H1 (cell line): Measurements from ENCODE around the gene CLDN6. TPM values are rescaled to one million over a fixed set of nuclear protein-coding genes. Genes with fewer than 3 reads are reported as not detected.
A peak's percentile ranks its signal among the peaks of the same experiment; 100 is the strongest.

Experiments used
- BACH1 ChIP-seq: IDR thresholded peaks from 2 replicates; pipeline ENCODE4 v1.6.1; 2012; ENCODE audit warnings: low read length, improper control_type of control experiment
- CBX5 ChIP-seq: fragments of 300-800, 300-1000 bp; sonication (generic); IDR thresholded peaks from 2 replicates; pipeline ENCODE4 v1.7.1; 2016; ENCODE audit warnings: antibody characterized with exemption, low read length, low read depth
- CHD1 ChIP-seq: IDR thresholded peaks from 2 replicates; pipeline ENCODE4 v1.6.1; 2012; ENCODE audit warnings: low read depth, low read length, improper control_type of control experiment
- CREB1 ChIP-seq: IDR thresholded peaks from 2 replicates; pipeline ENCODE4 v1.6.1; 2012; ENCODE audit warnings: inconsistent platforms
- JUN ChIP-seq: IDR thresholded peaks from 2 replicates; pipeline ENCODE4 v1.6.1; 2011; ENCODE audit warnings: low read depth, mild to moderate bottlenecking, improper control_type of control experiment, low read length
- KDM4A ChIP-seq: IDR thresholded peaks from one replicate; pipeline ENCODE4 v1.7.1; 2012; ENCODE audit warnings: low read depth, mild to moderate bottlenecking, moderate library complexity, low read length, inconsistent platforms; ENCODE audit not compliant: severe bottlenecking
- KDM5A ChIP-seq: fragments of 200-600 bp; IDR thresholded peaks from 2 replicates; pipeline ENCODE4 v1.7.1; 2012; ENCODE audit warnings: mild to moderate bottlenecking, low read length, inconsistent platforms, mixed read lengths
- NANOG ChIP-seq: IDR thresholded peaks from 2 replicates; pipeline ENCODE4 v1.6.1; 2011; ENCODE audit warnings: low read length, low read depth, mild to moderate bottlenecking, inconsistent platforms; ENCODE audit not compliant: insufficient read depth, poor library complexity, severe bottlenecking
- PHF8 ChIP-seq: fragments of 200-600 bp; sonication (generic); conservative IDR thresholded peaks from 2 replicates; pipeline ENCODE4 v1.7.1; 2012; ENCODE audit warnings: low read depth, mild to moderate bottlenecking, inconsistent platforms, low read length, moderate library complexity
- RAD21 ChIP-seq, 2 experiments: IDR thresholded peaks in 1 of 2; conservative IDR thresholded peaks in 1 of 2; 2 replicates each; pipeline ENCODE4 v1.6.1; 2011; ENCODE audit warnings: low read depth in 2 of 2, low read length in 2 of 2, improper control_type of control experiment in 1 of 2, inconsistent platforms in 1 of 2, mild to moderate bottlenecking in 1 of 2, moderate library complexity in 1 of 2
- RBBP5 ChIP-seq: IDR thresholded peaks from 2 replicates; pipeline ENCODE4 v1.7.1; 2012; ENCODE audit warnings: low read depth, mild to moderate bottlenecking, inconsistent platforms, low read length, moderate library complexity, borderline replicate concordance
- RXRA ChIP-seq: IDR thresholded peaks from 2 replicates; pipeline ENCODE4 v1.6.1; 2011; ENCODE audit warnings: low read depth, mild to moderate bottlenecking, low read length, moderate library complexity; ENCODE audit not compliant: insufficient read depth
- SAP30 ChIP-seq: fragments of 300-600 bp; sonication (generic); IDR thresholded peaks from 2 replicates; pipeline ENCODE4 v1.7.1; 2012; ENCODE audit warnings: low read length, moderate library complexity, mild to moderate bottlenecking, inconsistent platforms; ENCODE audit not compliant: insufficient read depth, insufficient replicate concordance
- SIRT6 ChIP-seq: IDR thresholded peaks from one replicate; pipeline ENCODE4 v1.7.1; 2012; ENCODE audit warnings: low read length, inconsistent platforms
- SP1 ChIP-seq: IDR thresholded peaks from 2 replicates; pipeline ENCODE4 v1.6.1; 2011; ENCODE audit warnings: low read depth, low read length
- SP4 ChIP-seq: IDR thresholded peaks from 2 replicates; pipeline ENCODE4 v1.6.1; 2012; ENCODE audit warnings: low read length, inconsistent platforms
- TAF7 ChIP-seq: optimal IDR thresholded peaks from 2 replicates; pipeline ENCODE3; 2011; ENCODE audit warnings: low read depth, mild to moderate bottlenecking, inconsistent platforms, low read length, moderate library complexity, borderline replicate concordance
- TEAD4 ChIP-seq: IDR thresholded peaks from 2 replicates; pipeline ENCODE4 v1.6.1; 2012; ENCODE audit warnings: low read depth, low read length, inconsistent platforms, mixed read lengths
- polyA plus RNA-seq, 7 experiments: library from polyadenylated mRNA; depleted of rRNA in 3 of 7; stranded (reverse) in 5 of 7; unstranded in 2 of 7; fragments of >200 nt in 5 of 7; fragments of 200-250 nt in 2 of 7; gene quantifications; 1 replicate in 5 of 7; 2 replicates in 1 of 7; 4 replicates in 1 of 7; pipeline versions ENCODE4 v1.2.1 to v1.2.3, GENCODE V29; 2011 to 2013; ENCODE audit warnings: missing spikeins in 2 of 7, mixed read lengths in 2 of 7
- total RNA-seq: library from RNA; stranded (reverse); fragmentation: NEBNext Ultra II Directional; extraction: Animal tissue kit (Norgen Biotek cat#: 25700); gene quantifications from 2 replicates; pipeline ENCODE4 v1.2.1, GENCODE V29; 2021
- TF ChIP-seq, protein P1 (sequence below): IDR thresholded peaks from 2 replicates; pipeline ENCODE4 v1.6.1; 2011; ENCODE audit warnings: low read length, improper control_type of control experiment
- TF ChIP-seq, protein P2 (sequence below), 3 experiments: IDR thresholded peaks; 1 replicate in 2 of 3; 2 replicates in 1 of 3; pipeline versions ENCODE4 v1.5.1 to v1.6.1; 2011; ENCODE audit warnings: low read length in 3 of 3, mild to moderate bottlenecking in 3 of 3, inconsistent platforms in 2 of 3, low read depth in 1 of 3, moderate library complexity in 1 of 3; ENCODE audit not compliant: insufficient read depth in 1 of 3; ENCODE audit errors: control extremely low read depth in 1 of 3

CLDN6 gene
- total and polyA plus RNA-seq, 2 of the 8 experiments (the other 6 are each of a cell fraction or from before 2014, with no cell fraction given): 747 to 1,115 TPM

GRCh38 chr16:3023669-3024478, 5.9 kb upstream of the CLDN6 start, which contains the start of the genes HCFC1R1 and THOC6 (continued):
- TF ChIP-seq TAF7: peak; percentile 90
- no peak for TF ChIP-seq SIRT6
- no peak for TF ChIP-seq CBX5
- TF ChIP-seq KDM5A: no peak
- no peak; the same call in 1 of the 2 replicates for TF ChIP-seq SP4
- peak; percentile 94 for TF ChIP-seq PHF8
- TF ChIP-seq NANOG: no peak
- TF ChIP-seq RAD21 (IDR thresholded peaks at IDR 0.05 in 1 of 2, conservative IDR thresholded peaks at IDR 0.05 in 1 of 2; ENCODE audit: low read depth in 2 of 2, low read length in 2 of 2): peak in 1 of 2 experiments; percentile 2; a peak in 2 of 4 replicates
- peak; percentile 91 for TF ChIP-seq CREB1
- TF ChIP-seq CHD1: no peak
- no peak for TF ChIP-seq JUN
- TF ChIP-seq BACH1: peak; percentile 59
- TF ChIP-seq RXRA: no peak
- no peak; the same call in 1 of the 2 replicates for TF ChIP-seq TEAD4
- TF ChIP-seq, protein P1, sequence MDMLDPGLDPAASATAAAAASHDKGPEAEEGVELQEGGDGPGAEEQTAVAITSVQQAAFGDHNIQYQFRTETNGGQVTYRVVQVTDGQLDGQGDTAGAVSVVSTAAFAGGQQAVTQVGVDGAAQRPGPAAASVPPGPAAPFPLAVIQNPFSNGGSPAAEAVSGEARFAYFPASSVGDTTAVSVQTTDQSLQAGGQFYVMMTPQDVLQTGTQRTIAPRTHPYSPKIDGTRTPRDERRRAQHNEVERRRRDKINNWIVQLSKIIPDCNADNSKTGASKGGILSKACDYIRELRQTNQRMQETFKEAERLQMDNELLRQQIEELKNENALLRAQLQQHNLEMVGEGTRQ: peak; percentile 88
- TF ChIP-seq KDM4A: peak; percentile 42
- TF ChIP-seq SAP30: no peak
- TF ChIP-seq, protein P2, sequence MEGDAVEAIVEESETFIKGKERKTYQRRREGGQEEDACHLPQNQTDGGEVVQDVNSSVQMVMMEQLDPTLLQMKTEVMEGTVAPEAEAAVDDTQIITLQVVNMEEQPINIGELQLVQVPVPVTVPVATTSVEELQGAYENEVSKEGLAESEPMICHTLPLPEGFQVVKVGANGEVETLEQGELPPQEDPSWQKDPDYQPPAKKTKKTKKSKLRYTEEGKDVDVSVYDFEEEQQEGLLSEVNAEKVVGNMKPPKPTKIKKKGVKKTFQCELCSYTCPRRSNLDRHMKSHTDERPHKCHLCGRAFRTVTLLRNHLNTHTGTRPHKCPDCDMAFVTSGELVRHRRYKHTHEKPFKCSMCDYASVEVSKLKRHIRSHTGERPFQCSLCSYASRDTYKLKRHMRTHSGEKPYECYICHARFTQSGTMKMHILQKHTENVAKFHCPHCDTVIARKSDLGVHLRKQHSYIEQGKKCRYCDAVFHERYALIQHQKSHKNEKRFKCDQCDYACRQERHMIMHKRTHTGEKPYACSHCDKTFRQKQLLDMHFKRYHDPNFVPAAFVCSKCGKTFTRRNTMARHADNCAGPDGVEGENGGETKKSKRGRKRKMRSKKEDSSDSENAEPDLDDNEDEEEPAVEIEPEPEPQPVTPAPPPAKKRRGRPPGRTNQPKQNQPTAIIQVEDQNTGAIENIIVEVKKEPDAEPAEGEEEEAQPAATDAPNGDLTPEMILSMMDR (IDR thresholded peaks at IDR 0.05; ENCODE audit: control extremely low read depth in 1 of 3, insufficient read depth in 1 of 3, low read depth in 1 of 3, low read length in 3 of 3): no peak
- 0 out of 2 replicates have a peak, but pooled peaks have one; percentile 74 for TF ChIP-seq RBBP5
- TF ChIP-seq SP1: no peak
